Measurements from ENCODE around the gene MON1A.

MON1A gene

DNA sequence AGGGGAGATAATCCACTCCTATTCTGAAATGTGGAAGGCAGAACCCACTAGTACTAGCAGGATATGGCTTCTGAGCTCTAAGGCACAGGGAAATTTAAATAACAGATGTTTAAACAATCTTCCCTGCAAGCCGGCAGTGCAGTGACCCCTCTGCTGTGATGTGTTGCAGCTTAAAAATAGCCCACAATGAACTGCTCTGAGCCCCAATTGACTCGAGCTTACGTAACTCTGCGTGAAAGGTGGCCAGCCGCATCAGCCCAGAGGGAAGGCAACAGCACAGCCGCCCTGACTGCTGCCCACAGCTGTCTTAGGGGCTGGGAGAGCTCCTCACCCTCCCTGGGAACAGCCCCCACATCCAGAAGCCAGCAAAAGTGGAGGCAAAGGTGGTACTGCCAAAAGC, 47.4 kb downstream of the MON1A start:
- no peak overlapping the region for H3K4me3 ChIP-seq (ENCODE audit: low read depth, low read length)
- no peak for TF ChIP-seq CTCF (IDR thresholded peaks at IDR 0.05; ENCODE audit: borderline replicate concordance, insufficient read depth, low read depth, low read length)

DNA sequence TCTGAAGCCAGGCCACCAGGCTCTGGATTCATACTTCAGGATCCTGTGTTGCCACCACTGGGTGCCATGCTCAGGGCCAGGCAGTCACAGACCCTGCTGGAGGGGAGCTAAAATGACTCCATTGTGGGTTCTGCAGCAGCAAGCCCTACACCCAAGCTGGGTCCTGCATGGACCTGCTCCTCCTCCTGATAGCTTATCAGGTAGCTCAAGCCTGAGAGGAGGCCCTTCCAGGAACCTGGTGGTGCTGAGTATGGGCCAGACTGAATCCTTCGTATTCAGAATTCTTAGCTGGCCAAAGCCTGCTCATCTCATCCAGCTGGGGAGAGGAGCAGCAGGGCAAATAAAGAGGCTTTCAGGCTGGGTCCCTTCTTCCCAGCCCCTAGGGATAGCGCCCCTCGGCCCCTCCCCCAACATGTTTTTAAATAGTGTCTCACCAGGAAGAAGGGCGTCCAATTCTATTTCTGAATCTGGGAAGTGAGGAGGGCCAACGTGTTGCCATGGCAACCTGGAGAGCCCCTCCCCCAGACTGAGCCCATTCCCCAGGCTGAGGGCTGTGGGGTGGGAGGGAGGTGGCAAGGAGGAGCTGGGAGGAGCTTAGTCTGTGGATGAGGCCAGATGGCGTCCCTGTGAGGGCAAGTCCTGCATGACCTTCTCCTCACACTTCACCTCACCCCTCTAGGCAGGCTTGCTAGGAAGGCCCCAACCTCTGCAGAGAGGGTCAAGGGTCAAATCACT, 48.9 kb downstream of the MON1A start:
- H3K4me3 ChIP-seq (ENCODE audit: low read depth, low read length) = no peak overlapping the region
- TF ChIP-seq CTCF (IDR thresholded peaks at IDR 0.05; ENCODE audit: borderline replicate concordance, insufficient read depth, low read depth, low read length) = no peak

DNA sequence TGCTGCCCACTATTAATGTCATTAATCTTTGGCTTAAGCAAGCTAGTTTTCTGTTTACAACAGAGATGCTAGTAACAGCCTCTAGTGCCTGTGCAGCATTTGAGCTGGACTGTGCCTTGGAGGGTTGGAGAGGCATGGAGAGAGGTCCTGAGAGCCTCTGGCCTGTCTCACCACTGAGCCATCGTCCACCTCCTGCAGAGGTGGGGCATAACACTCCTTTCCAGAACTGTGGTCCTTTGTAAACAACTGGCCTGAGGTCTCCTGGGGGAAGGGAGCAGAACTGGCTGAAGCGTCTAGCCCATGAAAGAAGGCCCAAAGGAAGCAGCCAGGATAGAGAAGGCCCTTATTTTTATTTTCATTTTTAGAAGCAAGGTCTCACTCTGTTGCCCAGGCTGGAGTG, 49.9 kb downstream of the MON1A start:
- H3K4me3 ChIP-seq (ENCODE audit: low read depth, low read length) = no peak overlapping the region
- TF ChIP-seq CTCF (IDR thresholded peaks at IDR 0.05; ENCODE audit: borderline replicate concordance, insufficient read depth, low read depth, low read length) = no peak

DNA sequence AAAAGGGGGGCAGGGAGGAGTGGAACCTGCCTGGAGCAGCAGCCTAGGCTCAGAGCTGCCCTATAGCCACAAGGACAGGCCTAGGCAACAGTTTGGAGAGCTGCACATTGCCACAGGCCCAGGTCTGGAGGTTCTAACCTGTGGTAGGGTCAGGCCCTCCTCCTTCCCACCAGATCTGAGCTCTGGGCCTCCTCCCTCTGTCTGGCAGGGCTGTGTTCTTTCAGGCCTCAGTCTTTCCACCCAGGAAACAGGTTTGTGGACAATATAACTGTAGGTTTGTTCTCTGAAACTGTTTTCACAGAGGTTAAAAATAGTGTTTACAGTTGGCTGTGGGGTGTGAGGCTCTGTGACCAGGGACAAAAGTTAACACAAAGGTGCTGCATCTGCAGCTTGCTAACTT, 50.9 kb downstream of the MON1A start:
- TF ChIP-seq CTCF (IDR thresholded peaks at IDR 0.05; ENCODE audit: borderline replicate concordance, insufficient read depth, low read depth, low read length) = no peak
- no peak overlapping the region for H3K4me3 ChIP-seq (ENCODE audit: low read depth, low read length)

DNA sequence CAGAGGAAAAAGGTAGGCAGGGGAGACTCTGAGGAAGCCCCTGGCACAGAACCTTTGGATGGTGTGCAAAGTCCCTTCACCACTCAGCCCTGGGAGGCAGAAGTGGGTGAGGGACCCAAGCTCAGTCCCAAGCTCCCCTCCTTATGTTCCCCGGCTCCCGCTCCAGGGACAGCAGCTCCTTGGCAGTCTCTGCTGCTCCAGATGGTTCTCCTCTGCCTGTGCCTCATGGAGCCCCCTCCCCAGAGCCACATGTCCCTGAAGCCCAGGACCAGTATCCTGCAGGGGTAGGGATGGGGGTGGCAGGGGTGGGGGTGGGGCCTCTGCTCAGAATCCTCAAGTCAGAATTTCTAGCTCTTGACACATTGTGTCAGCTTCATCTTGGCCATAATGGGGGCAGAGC, 51.9 kb downstream of the MON1A start:
- TF ChIP-seq CTCF (IDR thresholded peaks at IDR 0.05; ENCODE audit: borderline replicate concordance, insufficient read depth, low read depth, low read length) = no peak
- no peak overlapping the region for H3K4me3 ChIP-seq (ENCODE audit: low read depth, low read length)

- no peak overlapping the region for H3K4me3 ChIP-seq (ENCODE audit: low read depth, low read length)
- no peak for TF ChIP-seq CTCF (IDR thresholded peaks at IDR 0.05; ENCODE audit: borderline replicate concordance, insufficient read depth, low read depth, low read length)
These were observed 53.0 kb downstream of the MON1A start for GRCh38 chr3:49876567-49876966.

DNA sequence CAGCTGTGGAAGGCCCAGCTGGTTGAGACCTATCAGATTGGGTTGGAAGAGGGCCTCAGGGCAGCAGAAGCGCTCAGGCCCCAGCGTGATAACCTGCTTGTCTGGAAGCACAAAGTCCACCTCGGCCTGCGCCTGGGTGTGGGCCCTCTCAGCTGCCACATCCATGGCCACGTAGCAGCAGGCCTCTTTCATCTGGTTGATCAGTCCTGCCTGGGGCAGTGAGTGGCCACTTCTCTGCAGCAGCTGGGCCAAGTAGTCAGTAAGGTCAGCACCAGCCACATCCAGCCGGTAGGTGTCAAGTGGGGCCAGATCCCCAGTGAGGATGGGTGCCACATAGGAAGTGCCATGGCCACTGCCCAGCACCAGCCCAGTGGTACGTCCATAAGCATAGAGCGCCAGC, 56.0 kb downstream of the MON1A start:
- no peak overlapping the region for H3K4me3 ChIP-seq (ENCODE audit: low read depth, low read length)
- TF ChIP-seq CTCF (IDR thresholded peaks at IDR 0.05; ENCODE audit: borderline replicate concordance, insufficient read depth, low read depth, low read length) = no peak

Data from GM12875 (cell line).